ENCODE results near the gene SBK1.

The SBK1 gene

DNA sequence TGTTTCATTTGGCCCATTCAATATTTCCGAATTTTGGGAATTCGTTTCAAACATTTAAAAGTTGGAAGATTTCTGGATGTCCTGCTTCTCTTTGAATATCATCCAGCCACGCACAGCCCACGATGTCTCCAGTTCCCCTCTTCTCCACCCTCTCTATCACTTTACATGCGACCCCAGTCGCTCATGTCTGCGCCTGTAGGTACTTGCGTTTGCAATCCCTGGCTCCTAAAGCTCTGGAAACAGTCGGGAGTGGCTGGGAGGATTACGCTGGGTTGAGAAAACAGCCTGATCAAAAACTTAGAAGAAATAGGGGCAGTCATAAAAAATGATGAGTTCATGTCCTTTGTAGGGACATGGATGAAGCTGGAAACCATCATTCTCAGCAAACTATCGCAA lies 1.5 kb upstream of the SBK1 start:
- Histone ChIP-seq H3K27ac (no peak overlapping the region), H3K27me3 (replicated peaks) (peaks cover 22% of the 10 kb centered on the region), H3K4me3 (ENCODE audit: low read depth, low read length) (no peak overlapping the region), H3K36me3 (replicated peaks) (no peaks in the 10 kb centered on the region)
- DNase-seq: no peak
- TF ChIP-seq, protein P1, sequence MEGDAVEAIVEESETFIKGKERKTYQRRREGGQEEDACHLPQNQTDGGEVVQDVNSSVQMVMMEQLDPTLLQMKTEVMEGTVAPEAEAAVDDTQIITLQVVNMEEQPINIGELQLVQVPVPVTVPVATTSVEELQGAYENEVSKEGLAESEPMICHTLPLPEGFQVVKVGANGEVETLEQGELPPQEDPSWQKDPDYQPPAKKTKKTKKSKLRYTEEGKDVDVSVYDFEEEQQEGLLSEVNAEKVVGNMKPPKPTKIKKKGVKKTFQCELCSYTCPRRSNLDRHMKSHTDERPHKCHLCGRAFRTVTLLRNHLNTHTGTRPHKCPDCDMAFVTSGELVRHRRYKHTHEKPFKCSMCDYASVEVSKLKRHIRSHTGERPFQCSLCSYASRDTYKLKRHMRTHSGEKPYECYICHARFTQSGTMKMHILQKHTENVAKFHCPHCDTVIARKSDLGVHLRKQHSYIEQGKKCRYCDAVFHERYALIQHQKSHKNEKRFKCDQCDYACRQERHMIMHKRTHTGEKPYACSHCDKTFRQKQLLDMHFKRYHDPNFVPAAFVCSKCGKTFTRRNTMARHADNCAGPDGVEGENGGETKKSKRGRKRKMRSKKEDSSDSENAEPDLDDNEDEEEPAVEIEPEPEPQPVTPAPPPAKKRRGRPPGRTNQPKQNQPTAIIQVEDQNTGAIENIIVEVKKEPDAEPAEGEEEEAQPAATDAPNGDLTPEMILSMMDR (IDR thresholded peaks at IDR 0.05; ENCODE audit: low read depth, low read length, missing control alignments): no peak
- in situ Hi-C loops (cut with HindIII; ENCODE audit: low pct_ligation_motif_present, low sequenced_read_pairs): no loop called here

DNA sequence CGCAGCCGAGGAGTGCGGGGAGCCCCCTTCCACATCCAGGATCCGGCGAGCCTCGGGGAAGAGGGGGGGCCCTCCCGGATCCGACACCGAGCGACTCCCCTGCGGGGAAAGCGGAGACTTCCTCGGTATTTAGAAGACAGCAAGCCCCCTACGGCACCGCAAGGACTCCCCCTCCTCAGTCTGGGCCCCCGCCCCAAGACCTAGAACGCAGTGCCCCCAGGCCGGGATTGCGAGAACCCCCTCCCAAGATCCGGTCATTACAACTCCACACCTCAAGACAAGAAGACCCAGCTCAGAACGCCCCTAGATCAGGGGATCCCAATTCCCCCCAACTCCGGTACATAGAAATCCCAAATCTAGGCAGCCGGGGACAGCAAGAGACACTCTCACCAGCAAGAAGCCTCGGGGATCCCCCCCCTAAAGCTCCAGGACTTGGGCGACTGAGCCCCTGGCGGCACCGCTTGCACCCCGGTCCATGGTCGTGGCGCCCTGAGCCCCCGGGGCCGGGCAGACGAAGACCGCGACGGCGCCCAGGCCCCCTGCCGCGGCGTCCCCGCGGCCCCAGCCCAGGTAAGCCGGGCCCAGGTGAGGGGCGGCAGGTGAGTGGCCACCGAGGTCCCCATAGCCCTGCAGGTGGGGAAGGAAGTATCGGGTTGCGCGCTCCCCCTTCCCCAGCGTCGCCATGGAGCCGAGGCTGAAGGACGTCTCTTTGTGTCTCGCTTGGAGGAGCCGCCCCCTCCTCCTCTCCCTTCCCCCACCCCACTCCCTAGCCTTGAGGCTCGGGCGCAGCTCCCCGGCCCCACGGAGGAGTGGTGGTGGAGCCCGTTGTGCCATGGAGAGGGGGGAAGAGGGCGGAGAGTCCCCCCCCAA lies 641 bp downstream of the SBK1 start:
- TF ChIP-seq, protein P1 (IDR thresholded peaks at IDR 0.05; ENCODE audit: low read depth, low read length, missing control alignments): no peak
- in situ Hi-C loops (cut with HindIII; ENCODE audit: low pct_ligation_motif_present, low sequenced_read_pairs): no loop called here
- Histone ChIP-seq H3K27me3 (replicated peaks) (peaks cover 22% of the 10 kb centered on the region), H3K27ac (no peak overlapping the region), H3K4me3 (ENCODE audit: low read depth, low read length) (peak overlapping the region; percentile 44), H3K36me3 (replicated peaks) (no peaks in the 10 kb centered on the region)
- DNase-seq: no peak

DNA sequence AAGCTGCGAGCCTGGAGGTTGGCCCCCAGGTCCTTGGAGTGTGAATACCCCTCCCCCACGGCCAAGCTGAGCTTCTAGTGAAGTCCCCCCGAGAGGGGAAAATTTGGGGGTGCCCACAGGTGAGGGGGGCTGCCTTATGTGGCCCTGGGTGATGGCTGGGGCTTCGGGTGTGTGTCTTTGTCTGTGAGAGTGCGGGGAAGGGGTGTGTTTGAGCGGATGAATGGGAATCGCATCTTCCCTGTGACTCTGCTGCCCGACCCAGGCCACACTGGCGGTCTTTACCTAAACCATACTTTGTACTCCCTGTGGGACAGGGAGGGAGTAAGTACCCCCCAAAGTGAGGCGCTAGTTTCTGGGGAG lies 1.3 kb downstream of the SBK1 start:
- H3K27me3 ChIP-seq (replicated peaks): peaks cover 22% of the 10 kb centered on the region
- H3K4me3 ChIP-seq (ENCODE audit: low read depth, low read length): no peak overlapping the region
- in situ Hi-C loops (cut with HindIII; ENCODE audit: low pct_ligation_motif_present, low sequenced_read_pairs): no loop called here
- DNase-seq: no peak
- TF ChIP-seq, protein P1 (IDR thresholded peaks at IDR 0.05; ENCODE audit: low read depth, low read length, missing control alignments): no peak
- H3K36me3 ChIP-seq (replicated peaks): no peaks in the 10 kb centered on the region
- H3K27ac ChIP-seq: no peak overlapping the region

DNA sequence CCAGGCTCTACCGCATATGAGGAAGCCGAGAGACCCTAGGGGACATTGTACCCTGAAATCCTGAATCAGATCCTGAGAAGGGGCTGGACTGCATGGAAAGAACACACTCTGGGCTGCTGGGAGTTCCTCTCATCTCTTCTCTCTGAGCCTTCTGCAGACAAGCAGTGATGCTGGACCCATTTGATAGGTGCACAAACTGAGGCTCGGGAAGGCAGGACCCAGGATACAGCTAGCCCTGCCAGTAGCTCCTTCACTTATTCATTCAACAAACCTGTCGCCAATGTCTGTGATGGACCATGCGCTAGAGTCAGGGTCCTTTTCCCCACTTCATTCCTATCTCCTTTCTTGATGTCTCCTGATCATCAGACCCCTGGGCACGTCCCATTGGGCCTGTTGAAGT lies 1.9 kb downstream of the SBK1 start:
- H3K36me3 ChIP-seq (replicated peaks): no peaks in the 10 kb centered on the region
- in situ Hi-C loops (cut with HindIII; ENCODE audit: low pct_ligation_motif_present, low sequenced_read_pairs): no loop called here
- H3K27ac ChIP-seq: no peak overlapping the region
- peaks cover 22% of the 10 kb centered on the region for H3K27me3 ChIP-seq (replicated peaks)
- H3K4me3 ChIP-seq (ENCODE audit: low read depth, low read length): no peak overlapping the region
- TF ChIP-seq, protein P1 (IDR thresholded peaks at IDR 0.05; ENCODE audit: low read depth, low read length, missing control alignments): no peak
- DNase-seq: no peak

DNA sequence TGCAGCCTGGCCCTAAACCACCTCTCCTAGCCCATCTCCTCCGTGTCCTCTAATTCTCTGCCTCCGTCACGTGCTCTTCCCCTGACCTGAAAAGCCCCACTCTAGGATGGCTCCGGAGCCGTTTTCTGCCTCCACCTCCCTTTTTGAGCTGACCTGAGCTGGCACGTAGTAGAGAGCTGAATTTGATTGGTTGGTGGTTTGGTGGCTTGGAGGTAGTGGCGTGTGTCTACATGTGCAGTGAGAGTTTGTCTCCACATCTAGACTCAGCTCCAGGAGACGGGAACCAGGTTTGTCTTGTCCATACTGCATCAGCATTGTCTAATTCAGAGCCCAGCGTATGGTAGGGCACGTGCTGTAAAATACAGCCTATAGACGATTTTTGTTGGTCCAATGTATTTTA lies 3.0 kb downstream of the SBK1 start:
- Histone ChIP-seq H3K4me3 (ENCODE audit: low read depth, low read length) (no peak overlapping the region), H3K27me3 (replicated peaks) (peaks cover 22% of the 10 kb centered on the region), H3K27ac (no peak overlapping the region), H3K36me3 (replicated peaks) (no peaks in the 10 kb centered on the region)
- TF ChIP-seq, protein P1 (IDR thresholded peaks at IDR 0.05; ENCODE audit: low read depth, low read length, missing control alignments): no peak
- in situ Hi-C loops (cut with HindIII; ENCODE audit: low pct_ligation_motif_present, low sequenced_read_pairs): no loop called here
- DNase-seq: no peak

DNA sequence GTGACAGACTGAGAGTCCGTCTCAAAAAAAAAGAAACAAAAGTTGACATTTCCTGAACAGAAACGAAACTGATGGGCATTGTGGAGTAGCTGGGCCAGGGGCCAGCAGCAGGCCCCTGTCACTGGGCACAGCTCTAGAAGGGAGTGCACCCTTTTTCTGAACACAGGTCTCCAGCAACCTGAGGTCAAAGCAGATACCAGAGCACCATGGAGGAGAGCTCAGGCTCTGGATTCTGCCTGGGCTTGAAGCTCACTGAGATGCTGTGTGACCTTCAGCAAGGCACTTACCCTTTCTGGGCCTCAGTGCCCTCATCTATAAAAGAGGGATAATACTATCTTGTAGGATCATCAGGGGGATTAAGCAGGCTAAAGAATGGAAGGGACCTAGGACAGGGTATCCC lies 5.0 kb downstream of the SBK1 start:
- Histone ChIP-seq H3K36me3 (replicated peaks) (no peaks in the 10 kb centered on the region), H3K27ac (no peak overlapping the region), H3K27me3 (replicated peaks) (peaks cover 22% of the 10 kb centered on the region), H3K4me3 (ENCODE audit: low read depth, low read length) (no peak overlapping the region)
- in situ Hi-C loops (cut with HindIII; ENCODE audit: low pct_ligation_motif_present, low sequenced_read_pairs): no loop called here
- no peak for DNase-seq
- TF ChIP-seq, protein P1 (IDR thresholded peaks at IDR 0.05; ENCODE audit: low read depth, low read length, missing control alignments): no peak
